ENCODE results near the gene SYMPK.

The SYMPK gene

GRCh38 chr19:45780448-45781213 lies 82.3 kb downstream of the SYMPK start:
- Histone ChIP-seq H3K4me3 (ENCODE audit: low read depth, low read length) (no peak overlapping the region), H3K27ac (ENCODE audit: extremely low read depth, low read depth, low read length) (no peak overlapping the region; the same call in 1 of the 2 replicates), H3K36me3 (ENCODE audit: control insufficient read depth in 2 of 2, insufficient read depth in 1 of 2, low read length in 2 of 2) (peaks cover 9 to 42% of the 10 kb centered on the region in 2 experiments; a peak in 2 of 3 replicates), H3K9me3 (ENCODE audit: control insufficient read depth, insufficient read depth, low read depth, low read length) (no peaks in the 10 kb centered on the region), H3K4me1 (ENCODE audit: control insufficient read depth, insufficient read depth, low read length) (peaks cover 9% of the 10 kb centered on the region; the same call in 1 of the 2 replicates)
- ChIA-PET POLR2A (interaction anchor here (0.6 to 5.8 kb wide), 4 partner anchors 9 to 88 kb away, joined by 3 to 78 read pairs (median 10); partner anchors contain the start of genes DMWD, QPCTL and SIX5), CTCF (interaction anchor here (0.8 to 3.3 kb wide), 3 partner anchors 10 to 757 kb away, joined by 3 to 22 read pairs (median 4); partner anchors contain the start of gene SIX5)
- TF ChIP-seq, protein P1, sequence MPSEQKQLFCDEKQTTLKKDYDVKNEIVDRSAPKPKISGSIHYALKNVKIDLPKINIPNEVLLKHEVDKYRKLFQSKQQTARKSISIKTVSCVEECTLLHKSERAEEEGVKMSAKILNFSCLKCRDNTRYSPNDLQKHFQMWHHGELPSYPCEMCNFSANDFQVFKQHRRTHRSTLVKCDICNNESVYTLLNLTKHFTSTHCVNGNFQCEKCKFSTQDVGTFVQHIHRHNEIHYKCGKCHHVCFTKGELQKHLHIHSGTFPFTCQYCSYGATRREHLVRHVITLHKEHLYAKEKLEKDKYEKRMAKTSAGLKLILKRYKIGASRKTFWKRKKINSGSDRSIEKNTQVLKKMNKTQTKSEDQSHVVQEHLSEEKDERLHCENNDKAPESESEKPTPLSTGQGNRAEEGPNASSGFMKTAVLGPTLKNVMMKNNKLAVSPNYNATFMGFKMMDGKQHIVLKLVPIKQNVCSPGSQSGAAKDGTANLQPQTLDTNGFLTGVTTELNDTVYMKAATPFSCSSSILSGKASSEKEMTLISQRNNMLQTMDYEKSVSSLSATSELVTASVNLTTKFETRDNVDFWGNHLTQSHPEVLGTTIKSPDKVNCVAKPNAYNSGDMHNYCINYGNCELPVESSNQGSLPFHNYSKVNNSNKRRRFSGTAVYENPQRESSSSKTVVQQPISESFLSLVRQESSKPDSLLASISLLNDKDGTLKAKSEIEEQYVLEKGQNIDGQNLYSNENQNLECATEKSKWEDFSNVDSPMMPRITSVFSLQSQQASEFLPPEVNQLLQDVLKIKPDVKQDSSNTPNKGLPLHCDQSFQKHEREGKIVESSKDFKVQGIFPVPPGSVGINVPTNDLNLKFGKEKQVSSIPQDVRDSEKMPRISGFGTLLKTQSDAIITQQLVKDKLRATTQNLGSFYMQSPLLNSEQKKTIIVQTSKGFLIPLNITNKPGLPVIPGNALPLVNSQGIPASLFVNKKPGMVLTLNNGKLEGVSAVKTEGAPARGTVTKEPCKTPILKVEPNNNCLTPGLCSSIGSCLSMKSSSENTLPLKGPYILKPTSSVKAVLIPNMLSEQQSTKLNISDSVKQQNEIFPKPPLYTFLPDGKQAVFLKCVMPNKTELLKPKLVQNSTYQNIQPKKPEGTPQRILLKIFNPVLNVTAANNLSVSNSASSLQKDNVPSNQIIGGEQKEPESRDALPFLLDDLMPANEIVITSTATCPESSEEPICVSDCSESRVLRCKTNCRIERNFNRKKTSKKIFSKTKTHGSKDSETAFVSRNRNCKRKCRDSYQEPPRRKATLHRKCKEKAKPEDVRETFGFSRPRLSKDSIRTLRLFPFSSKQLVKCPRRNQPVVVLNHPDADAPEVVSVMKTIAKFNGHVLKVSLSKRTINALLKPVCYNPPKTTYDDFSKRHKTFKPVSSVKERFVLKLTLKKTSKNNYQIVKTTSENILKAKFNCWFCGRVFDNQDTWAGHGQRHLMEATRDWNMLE (tag by site-specific recombination; conservative IDR thresholded peaks at IDR 0.05; ENCODE audit: low read depth): no peak
- peak; percentile 30; the same call in 1 of the 2 replicates for TF ChIP-seq EGR2 (tag by site-specific recombination; IDR thresholded peaks at IDR 0.05; ENCODE audit: low read depth)
- no peak for TF ChIP-seq ZNF571 (tag by site-specific recombination; IDR thresholded peaks at IDR 0.05)
- TF ChIP-seq, protein P2, sequence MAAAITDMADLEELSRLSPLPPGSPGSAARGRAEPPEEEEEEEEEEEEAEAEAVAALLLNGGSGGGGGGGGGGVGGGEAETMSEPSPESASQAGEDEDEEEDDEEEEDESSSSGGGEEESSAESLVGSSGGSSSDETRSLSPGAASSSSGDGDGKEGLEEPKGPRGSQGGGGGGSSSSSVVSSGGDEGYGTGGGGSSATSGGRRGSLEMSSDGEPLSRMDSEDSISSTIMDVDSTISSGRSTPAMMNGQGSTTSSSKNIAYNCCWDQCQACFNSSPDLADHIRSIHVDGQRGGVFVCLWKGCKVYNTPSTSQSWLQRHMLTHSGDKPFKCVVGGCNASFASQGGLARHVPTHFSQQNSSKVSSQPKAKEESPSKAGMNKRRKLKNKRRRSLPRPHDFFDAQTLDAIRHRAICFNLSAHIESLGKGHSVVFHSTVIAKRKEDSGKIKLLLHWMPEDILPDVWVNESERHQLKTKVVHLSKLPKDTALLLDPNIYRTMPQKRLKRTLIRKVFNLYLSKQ (tag by site-specific recombination; IDR thresholded peaks at IDR 0.05; ENCODE audit: borderline replicate concordance): no peak
- TF ChIP-seq KLF10 (tag by site-specific recombination; IDR thresholded peaks at IDR 0.05): no peak
- TF ChIP-seq ZNF530 (tag by site-specific recombination; IDR thresholded peaks at IDR 0.05; ENCODE audit: low read depth): no peak
- no peak for TF ChIP-seq ZNF175 (tag by site-specific recombination; IDR thresholded peaks at IDR 0.05)
- no peak for TF ChIP-seq ZNF174 (tag by site-specific recombination; IDR thresholded peaks at IDR 0.05)
- TF ChIP-seq ZFP69B (tag by site-specific recombination; IDR thresholded peaks at IDR 0.05): peak; percentile 97
- no peak for TF ChIP-seq SCRT1 (tag by site-specific recombination; IDR thresholded peaks at IDR 0.05; ENCODE audit: borderline replicate concordance)
- TF ChIP-seq KLF16 (tag by site-specific recombination; IDR thresholded peaks at IDR 0.05): no peak
- TF ChIP-seq GLI4 (tag by site-specific recombination; IDR thresholded peaks at IDR 0.05): no peak
- no peak for TF ChIP-seq ZSCAN30 (tag by site-specific recombination; IDR thresholded peaks at IDR 0.05)
- no peak for TF ChIP-seq TRIM28 (IDR thresholded peaks at IDR 0.05; ENCODE audit: borderline replicate concordance, low read length)
- TF ChIP-seq ZIC2 (tag by site-specific recombination; IDR thresholded peaks at IDR 0.05): no peak
- TF ChIP-seq GLIS1 (tag by site-specific recombination; IDR thresholded peaks at IDR 0.05): peak; percentile 82
- TF ChIP-seq ZNF596 (tag by site-specific recombination; IDR thresholded peaks at IDR 0.05): no peak
- TF ChIP-seq ZNF707 (tag by site-specific recombination; IDR thresholded peaks at IDR 0.05): no peak
- TF ChIP-seq ZNF416 (tag by site-specific recombination; IDR thresholded peaks at IDR 0.05): no peak
- no peak for TF ChIP-seq ZNF76 (tag by site-specific recombination; IDR thresholded peaks at IDR 0.05; ENCODE audit: borderline replicate concordance, low read depth)
- no peak for TF ChIP-seq ZSCAN23 (tag by site-specific recombination; IDR thresholded peaks at IDR 0.05)
- TF ChIP-seq, protein P3, sequence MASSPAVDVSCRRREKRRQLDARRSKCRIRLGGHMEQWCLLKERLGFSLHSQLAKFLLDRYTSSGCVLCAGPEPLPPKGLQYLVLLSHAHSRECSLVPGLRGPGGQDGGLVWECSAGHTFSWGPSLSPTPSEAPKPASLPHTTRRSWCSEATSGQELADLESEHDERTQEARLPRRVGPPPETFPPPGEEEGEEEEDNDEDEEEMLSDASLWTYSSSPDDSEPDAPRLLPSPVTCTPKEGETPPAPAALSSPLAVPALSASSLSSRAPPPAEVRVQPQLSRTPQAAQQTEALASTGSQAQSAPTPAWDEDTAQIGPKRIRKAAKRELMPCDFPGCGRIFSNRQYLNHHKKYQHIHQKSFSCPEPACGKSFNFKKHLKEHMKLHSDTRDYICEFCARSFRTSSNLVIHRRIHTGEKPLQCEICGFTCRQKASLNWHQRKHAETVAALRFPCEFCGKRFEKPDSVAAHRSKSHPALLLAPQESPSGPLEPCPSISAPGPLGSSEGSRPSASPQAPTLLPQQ (tag by site-specific recombination; IDR thresholded peaks at IDR 0.05): peak; percentile 97
- no peak for TF ChIP-seq ZNF654 (tag by site-specific recombination; IDR thresholded peaks at IDR 0.05; ENCODE audit: low read depth)
- peak; percentile 69 for TF ChIP-seq ZNF366 (tag by site-specific recombination; conservative IDR thresholded peaks at IDR 0.05)
- TF ChIP-seq, protein P4, sequence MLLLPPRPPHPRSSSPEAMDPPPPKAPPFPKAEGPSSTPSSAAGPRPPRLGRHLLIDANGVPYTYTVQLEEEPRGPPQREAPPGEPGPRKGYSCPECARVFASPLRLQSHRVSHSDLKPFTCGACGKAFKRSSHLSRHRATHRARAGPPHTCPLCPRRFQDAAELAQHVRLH (tag by site-specific recombination; IDR thresholded peaks at IDR 0.05): peak; percentile 82
- TF ChIP-seq ZFHX2 (tag by site-specific recombination; conservative IDR thresholded peaks at IDR 0.05): peak; percentile 35
- no peak for TF ChIP-seq ZNF629 (tag by site-specific recombination; IDR thresholded peaks at IDR 0.05)
- no peak for TF ChIP-seq ZNF792 (tag by site-specific recombination; IDR thresholded peaks at IDR 0.05)

Data from HEK293 (cell line).